ENCODE results near the gene AKAP13.
"Not testable (repeated sequence)": the region's sequence is repeated elsewhere in the genome, so short reads cannot be mapped to it uniquely, and the experiment has no call there.

Gene AKAP13

GRCh38 chr15:85503151-85503799 lies 122.9 kb downstream of the AKAP13 start:
- no peak for DNase-seq

GRCh38 chr15:85504749-85505676 lies 124.6 kb downstream of the AKAP13 start:
- peak; percentile 21 for DNase-seq

- DNase-seq, result no peak
Measured at GRCh38 chr15:85507114-85507513, 126.7 kb downstream of the AKAP13 start.

GRCh38 chr15:85509973-85510372 lies 129.6 kb downstream of the AKAP13 start:
- DNase-seq, result no peak

- DNase-seq, result no peak
Measured at GRCh38 chr15:85514413-85514812, 134.0 kb downstream of the AKAP13 start.

GRCh38 chr15:85515212-85515611 lies 134.8 kb downstream of the AKAP13 start:
- no peak for DNase-seq

- DNase-seq, result no peak
Measured at GRCh38 chr15:85517086-85517485, 136.7 kb downstream of the AKAP13 start.

- no peak for DNase-seq
Measured at GRCh38 chr15:85518979-85519761, 138.8 kb downstream of the AKAP13 start.

- no peak for DNase-seq
Measured at GRCh38 chr15:85520650-85521049, 140.2 kb downstream of the AKAP13 start.

GRCh38 chr15:85523530-85523929 lies 143.1 kb downstream of the AKAP13 start:
- no peak for DNase-seq

GRCh38 chr15:85525755-85526154 lies 145.4 kb downstream of the AKAP13 start:
- no peak for DNase-seq

GRCh38 chr15:85527895-85528294 lies 147.5 kb downstream of the AKAP13 start:
- DNase-seq, result no peak

- DNase-seq, result no peak
Measured at GRCh38 chr15:85530079-85530478, 149.7 kb downstream of the AKAP13 start.

- no peak for DNase-seq
Measured at GRCh38 chr15:85531083-85531482, 150.7 kb downstream of the AKAP13 start.

GRCh38 chr15:85532689-85533088 lies 152.3 kb downstream of the AKAP13 start:
- peak; percentile 9 for DNase-seq

- DNase-seq, result no peak
Measured at GRCh38 chr15:85534031-85534430, 153.6 kb downstream of the AKAP13 start.

- not testable (repeated sequence) for DNase-seq
Measured at GRCh38 chr15:85535533-85536330, 155.3 kb downstream of the AKAP13 start.

GRCh38 chr15:85536341-85536740 lies 155.9 kb downstream of the AKAP13 start:
- DNase-seq, result no peak

GRCh38 chr15:85539491-85539890 lies 159.1 kb downstream of the AKAP13 start:
- no peak for DNase-seq

GRCh38 chr15:85540085-85540797 lies 159.8 kb downstream of the AKAP13 start:
- DNase-seq, result no peak

GRCh38 chr15:85541744-85542143 lies 161.3 kb downstream of the AKAP13 start:
- no peak for DNase-seq

- no peak for DNase-seq
Measured at GRCh38 chr15:85542488-85542887, 162.1 kb downstream of the AKAP13 start.

Data from NCI-H1105 (cell line).